Body of pancreas (tissue), 4 donors: ENCODE measurements around the gene SLC25A52. TPM values are rescaled to one million over a fixed set of nuclear protein-coding genes. Genes with fewer than 3 reads are reported as not detected.
"Not testable (repeated sequence)": the region's sequence is repeated elsewhere in the genome, so short reads cannot be mapped to it uniquely, and the experiment has no call there.

Experiments
- ATAC-seq: fragments of 150-250 bp; one replicate; pipeline ENCODE4 v1.9.1; 2016
- DNase-seq, 4 donors: peaks; one replicate each; pipeline ENCODE4 v3.0.0-alpha.2; 2019
- H3K27ac ChIP-seq, 4 donors: fragments of 200-600 bp; sonication (generic); 1 replicate in 3 of 4; 2 replicates in 1 of 4; pipeline versions ENCODE4 v1.5.1 to v1.6.1; 2016 to 2019; ENCODE audit warnings: mild to moderate bottlenecking in 1 of 4, mixed read lengths in 1 of 4, moderate library complexity in 1 of 4
- H3K27me3 ChIP-seq, 2 donors: fragments of 200-600 bp; sonication (generic); one replicate each; pipeline ENCODE4 v1.6.0; 2016; ENCODE audit warnings: mild to moderate bottlenecking in 1 of 2
- H3K36me3 ChIP-seq, 2 donors: fragments of 200-600 bp; sonication (generic); replicated peaks in 1 of 2; 2 replicates each; pipeline ENCODE4 v1.5.1; 2016; ENCODE audit warnings: low read depth in 2 of 2; ENCODE audit not compliant: insufficient read depth in 1 of 2
- H3K4me1 ChIP-seq: fragments of 200-600 bp; sonication (generic); one replicate; pipeline ENCODE4 v1.6.0; 2016
- H3K4me3 ChIP-seq, 2 donors: fragments of 200-600 bp; sonication (generic); 1 replicate in 1 of 2; 2 replicates in 1 of 2; pipeline ENCODE4 v1.5.1; 2016 to 2019
- H3K9me3 ChIP-seq, 3 donors: fragments of 200-600 bp; sonication (generic); 1 replicate in 2 of 3; 2 replicates in 1 of 3; pipeline ENCODE4 v1.5.1; 2016
- POLR2A ChIP-seq, 3 donors: fragments of 450-650 bp; IDR thresholded peaks; one replicate each; pipeline ENCODE4 v1.6.1; 2016; ENCODE audit warnings: antibody characterized with exemption in 3 of 3, mild to moderate bottlenecking in 2 of 3
- WGBS, 2 donors: methylation state at CpG; one replicate each; pipeline ENCODE4 v1.1.5; 2017; 5-methylcytosine and 5-hydroxymethylcytosine counted together
- intact Hi-C: fragments of 100-400 bp; cut with DNase I; formaldehyde crosslinking; loops from one replicate; pipeline ENCODE4 v1.15.1; 2023
- total RNA-seq, 2 donors: library from RNA; depleted of rRNA; stranded (reverse); fragments of >200 nt; gene quantifications; one replicate each; pipeline ENCODE4 v1.1.0, GENCODE V29; 2016
- TF ChIP-seq, protein P1 (sequence below), 7 experiments: fragments of 450-650 bp in 4 of 7; fragments of 200-600 bp in 3 of 7; sonication (generic) in 3 of 7; IDR thresholded peaks; one replicate each; pipeline ENCODE4 v1.5.1; 2016 to 2019; ENCODE audit warnings: antibody characterized with exemption in 7 of 7

Gene SLC25A52
- total RNA-seq, 2 donors from 2014 or later, result not detected

DNA sequence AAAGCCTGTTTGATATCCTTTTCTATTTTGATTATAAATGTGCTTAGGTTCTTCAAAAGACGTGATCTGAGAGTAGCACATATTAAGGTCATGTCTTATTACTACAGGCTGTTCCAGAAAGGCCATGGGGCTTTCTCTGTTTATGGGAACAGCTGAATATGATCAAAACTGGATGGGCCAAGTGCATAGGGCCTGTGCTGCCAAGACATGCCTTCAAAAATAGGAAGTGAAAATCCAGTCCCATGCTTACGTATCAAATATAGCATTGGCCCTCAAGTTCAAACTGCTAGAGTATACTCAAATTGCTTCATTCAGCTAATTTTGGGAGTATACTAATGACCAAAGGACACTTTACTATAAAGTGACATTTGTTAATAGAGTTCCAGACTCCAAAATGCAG is 24.1 kb downstream of the SLC25A52 start:
- Histone ChIP-seq H3K27me3 (no peaks in the 10 kb centered on the region), H3K27ac (no peak overlapping the region), H3K36me3 (no peaks in the 10 kb centered on the region), H3K4me1 (peaks cover 14% of the 10 kb centered on the region), H3K4me3 (no peak overlapping the region), H3K9me3 (no peaks in the 10 kb centered on the region)
- TF ChIP-seq, protein P1, sequence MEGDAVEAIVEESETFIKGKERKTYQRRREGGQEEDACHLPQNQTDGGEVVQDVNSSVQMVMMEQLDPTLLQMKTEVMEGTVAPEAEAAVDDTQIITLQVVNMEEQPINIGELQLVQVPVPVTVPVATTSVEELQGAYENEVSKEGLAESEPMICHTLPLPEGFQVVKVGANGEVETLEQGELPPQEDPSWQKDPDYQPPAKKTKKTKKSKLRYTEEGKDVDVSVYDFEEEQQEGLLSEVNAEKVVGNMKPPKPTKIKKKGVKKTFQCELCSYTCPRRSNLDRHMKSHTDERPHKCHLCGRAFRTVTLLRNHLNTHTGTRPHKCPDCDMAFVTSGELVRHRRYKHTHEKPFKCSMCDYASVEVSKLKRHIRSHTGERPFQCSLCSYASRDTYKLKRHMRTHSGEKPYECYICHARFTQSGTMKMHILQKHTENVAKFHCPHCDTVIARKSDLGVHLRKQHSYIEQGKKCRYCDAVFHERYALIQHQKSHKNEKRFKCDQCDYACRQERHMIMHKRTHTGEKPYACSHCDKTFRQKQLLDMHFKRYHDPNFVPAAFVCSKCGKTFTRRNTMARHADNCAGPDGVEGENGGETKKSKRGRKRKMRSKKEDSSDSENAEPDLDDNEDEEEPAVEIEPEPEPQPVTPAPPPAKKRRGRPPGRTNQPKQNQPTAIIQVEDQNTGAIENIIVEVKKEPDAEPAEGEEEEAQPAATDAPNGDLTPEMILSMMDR (IDR thresholded peaks at IDR 0.05), result no peak
- TF ChIP-seq POLR2A (IDR thresholded peaks at IDR 0.05), result no peak
- DNase-seq (no peak), ATAC-seq (no peak)
- WGBS, 2 donors, result 77 to 84% methylated on average over 2 of the region's 2 CpGs
- intact Hi-C loops, result no loop called here

- DNase-seq (no peak), ATAC-seq (no peak)
- Histone ChIP-seq H3K27ac (no peak overlapping the region), H3K27me3 (no peaks in the 10 kb centered on the region), H3K36me3 (no peaks in the 10 kb centered on the region), H3K9me3 (no peaks in the 10 kb centered on the region), H3K4me3 (no peak overlapping the region), H3K4me1 (no peaks in the 10 kb centered on the region)
- intact Hi-C loops, result no loop called here
- 44 to 72% methylated on average over 3 of the region's 3 CpGs for WGBS, 2 donors
- TF ChIP-seq, protein P1 (IDR thresholded peaks at IDR 0.05), result no peak
- no peak for TF ChIP-seq POLR2A (IDR thresholded peaks at IDR 0.05)
These were observed 29.1 kb downstream of the SLC25A52 start for GRCh38 chr18:31731628-31732027.

GRCh38 chr18:31729196-31729595 is 31.5 kb downstream of the SLC25A52 start:
- ATAC-seq, H3K9me3 ChIP-seq, H3K36me3 ChIP-seq, H3K27me3 ChIP-seq, H3K4me3 ChIP-seq, H3K27ac ChIP-seq, DNase-seq, H3K4me1 ChIP-seq: not testable (repeated sequence)
- WGBS, 2 donors, result 74 to 86% methylated on average over 2 of the region's 2 CpGs
- intact Hi-C loops, result loop anchor here (10.0 kb wide), 1 partner anchor 174 kb away; no protein-coding TSS in a partner anchor

- intact Hi-C loops, result loop anchor here (10.0 kb wide), 1 partner anchor 169 kb away; no protein-coding TSS in a partner anchor
- ATAC-seq (peak; percentile 69), DNase-seq (peak; percentile 34 to 51 (median 43))
- TF ChIP-seq, protein P1 (IDR thresholded peaks at IDR 0.05), result no peak
- TF ChIP-seq POLR2A (IDR thresholded peaks at IDR 0.05), result no peak
- WGBS, 2 donors, result 0 to 7% methylated on average over 15 to 43 of the region's 43 CpGs
- Histone ChIP-seq H3K4me1 (peaks cover 8% of the 10 kb centered on the region), H3K4me3 (peak overlapping the region; percentile 20 to 24), H3K9me3 (peaks cover 0 to 1% (median 0%) of the 10 kb centered on the region in 3 donors), H3K27me3 (no peaks in the 10 kb centered on the region), H3K27ac (peak overlapping the region in 1 of 4 donors; percentile 28), H3K36me3 (no peaks in the 10 kb centered on the region)
These were observed 36.5 kb downstream of the SLC25A52 start for GRCh38 chr18:31723990-31724711.

- H3K36me3 ChIP-seq, result no peaks in the 10 kb centered on the region
- H3K27ac ChIP-seq, result no peak overlapping the region
- H3K4me1 ChIP-seq, result peaks cover 8% of the 10 kb centered on the region
- no peak for TF ChIP-seq POLR2A (IDR thresholded peaks at IDR 0.05)
- TF ChIP-seq, protein P1 (IDR thresholded peaks at IDR 0.05), result no peak
- H3K4me3 ChIP-seq, result no peak overlapping the region
- no peaks in the 10 kb centered on the region for H3K27me3 ChIP-seq
- ATAC-seq, result no peak
- DNase-seq, result no peak
- intact Hi-C loops, result loop anchor here (10.0 kb wide), 1 partner anchor 169 kb away; no protein-coding TSS in a partner anchor
- peaks cover 0 to 4% (median 0%) of the 10 kb centered on the region in 3 donors for H3K9me3 ChIP-seq
- WGBS, 2 donors, result 48 to 65% methylated on average over 5 to 7 of the region's 7 CpGs
These were observed 37.1 kb downstream of the SLC25A52 start for GRCh38 chr18:31723639-31723989.
